Endothelial cell (in vitro differentiated cells): Measurements from ENCODE around the gene SIGLEC1. TPM values are rescaled to one million over a fixed set of nuclear protein-coding genes. Genes with fewer than 3 reads are reported as not detected.

Source experiments
- DNase-seq: peaks from one replicate; pipeline ENCODE4 v3.0.0; 2021; ENCODE audit warnings: low spot score
- H3K27ac Mint-ChIP-seq: one replicate; pipeline ENCODE4 v1.8.0; 2021; ENCODE audit warnings: mixed read lengths, inconsistent platforms; ENCODE audit not compliant: unreplicated experiment
- H3K27me3 Mint-ChIP-seq: one replicate; pipeline ENCODE4 v1.8.0; 2021; ENCODE audit warnings: mild to moderate bottlenecking, moderate library complexity, mixed read lengths, inconsistent platforms; ENCODE audit not compliant: unreplicated experiment
- H3K36me3 Mint-ChIP-seq: one replicate; pipeline ENCODE4 v1.8.0; 2021; ENCODE audit warnings: mild to moderate bottlenecking, low read depth, mixed read lengths, inconsistent platforms; ENCODE audit not compliant: unreplicated experiment
- H3K4me1 Mint-ChIP-seq: one replicate; pipeline ENCODE4 v1.8.0; 2021; ENCODE audit warnings: mild to moderate bottlenecking, mixed read lengths, inconsistent platforms; ENCODE audit not compliant: unreplicated experiment
- H3K4me3 Mint-ChIP-seq: one replicate; pipeline ENCODE4 v1.8.0; 2021; ENCODE audit warnings: mild to moderate bottlenecking, mixed read lengths, inconsistent platforms; ENCODE audit not compliant: unreplicated experiment
- H3K9me3 Mint-ChIP-seq: one replicate; pipeline ENCODE4 v1.8.0; 2021; ENCODE audit warnings: mixed read lengths, inconsistent platforms; ENCODE audit not compliant: unreplicated experiment
- total RNA-seq: library from RNA; stranded (reverse); fragmentation: NEBNext Ultra II Directional; extraction: Animal tissue kit (Norgen Biotek cat#: 25700); gene quantifications from one replicate; pipeline ENCODE4 v1.2.1, GENCODE V29; 2021; ENCODE audit not compliant: unreplicated experiment
- TF ChIP-seq, protein P1 (sequence below): fragments of 200-600 bp; sonication (generic); IDR thresholded peaks from one replicate; pipeline ENCODE4 v1.5.0; 2021; ENCODE audit warnings: antibody characterized with exemption; ENCODE audit not compliant: unreplicated experiment

The SIGLEC1 gene
- total RNA-seq, 1 donor from 2014 or later = not detected

DNA sequence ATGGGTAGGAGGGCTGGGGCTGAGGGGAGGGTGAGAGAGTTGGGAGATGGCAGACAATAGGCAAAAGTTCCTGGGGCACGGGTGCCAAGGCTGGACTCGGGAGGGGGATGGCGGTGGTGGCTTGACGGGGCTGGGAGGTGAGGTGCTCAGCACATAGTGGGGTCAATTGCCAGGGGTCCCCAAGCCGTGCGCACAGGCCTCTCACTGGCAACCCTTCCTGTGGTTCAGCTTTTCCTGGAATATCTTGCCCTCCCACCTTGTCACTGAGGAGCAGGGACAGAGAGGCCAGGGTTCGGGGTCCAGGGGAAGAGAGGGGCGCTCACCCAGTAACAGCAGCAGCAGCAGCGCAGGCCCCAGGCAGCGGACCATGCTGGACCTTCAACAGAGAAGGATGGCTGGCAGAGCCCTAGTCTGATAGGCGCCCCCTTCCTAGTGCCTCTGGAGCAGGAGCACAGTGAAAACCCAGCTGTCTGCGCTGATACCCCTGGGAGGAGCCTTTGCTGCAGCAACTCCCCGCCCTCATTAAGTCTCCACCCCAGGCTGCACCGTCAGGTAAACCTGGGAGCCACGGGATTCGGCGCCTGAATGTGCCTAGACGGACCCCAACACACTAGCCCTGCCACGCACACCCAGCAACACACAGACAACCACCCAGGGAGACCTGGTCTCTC is 49.2 kb downstream of the SIGLEC1 start, which contains the start of gene GFRA4:
Gene GFRA4, minus strand, starts transcription at position 369 of the 671 bp plus-strand sequence. Its CDS starts 0 bp downstream, at position 369.
- Mint-ChIP-seq H3K4me3 (no peak within 1 kb of the TSS), H3K36me3 (peaks cover 4% of the 10 kb centered on the region), H3K27me3 (peaks cover 12% of the 10 kb centered on the region), H3K9me3 (no peaks in the 10 kb centered on the region), H3K4me1 (peaks cover 5% of the 10 kb centered on the region), H3K27ac (no peak within 1 kb of the TSS)
- TF ChIP-seq, protein P1, sequence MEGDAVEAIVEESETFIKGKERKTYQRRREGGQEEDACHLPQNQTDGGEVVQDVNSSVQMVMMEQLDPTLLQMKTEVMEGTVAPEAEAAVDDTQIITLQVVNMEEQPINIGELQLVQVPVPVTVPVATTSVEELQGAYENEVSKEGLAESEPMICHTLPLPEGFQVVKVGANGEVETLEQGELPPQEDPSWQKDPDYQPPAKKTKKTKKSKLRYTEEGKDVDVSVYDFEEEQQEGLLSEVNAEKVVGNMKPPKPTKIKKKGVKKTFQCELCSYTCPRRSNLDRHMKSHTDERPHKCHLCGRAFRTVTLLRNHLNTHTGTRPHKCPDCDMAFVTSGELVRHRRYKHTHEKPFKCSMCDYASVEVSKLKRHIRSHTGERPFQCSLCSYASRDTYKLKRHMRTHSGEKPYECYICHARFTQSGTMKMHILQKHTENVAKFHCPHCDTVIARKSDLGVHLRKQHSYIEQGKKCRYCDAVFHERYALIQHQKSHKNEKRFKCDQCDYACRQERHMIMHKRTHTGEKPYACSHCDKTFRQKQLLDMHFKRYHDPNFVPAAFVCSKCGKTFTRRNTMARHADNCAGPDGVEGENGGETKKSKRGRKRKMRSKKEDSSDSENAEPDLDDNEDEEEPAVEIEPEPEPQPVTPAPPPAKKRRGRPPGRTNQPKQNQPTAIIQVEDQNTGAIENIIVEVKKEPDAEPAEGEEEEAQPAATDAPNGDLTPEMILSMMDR = no peak
- no peak for DNase-seq

Other genes with a start within 250 kb of the SIGLEC1 start
- 37.0 TPM for gene ATRN, start 241.6 kb downstream of the SIGLEC1 start, total RNA-seq
- not detected for gene GFRA4, start 49.2 kb downstream of the SIGLEC1 start, total RNA-seq
- 0.23 TPM for gene ADAM33, start 30.6 kb downstream of the SIGLEC1 start, total RNA-seq
- 12.7 TPM for gene HSPA12B, start 20.1 kb upstream of the SIGLEC1 start, total RNA-seq
- gene ADISSP, start 55.2 kb upstream of the SIGLEC1 start, total RNA-seq = 18.0 TPM
- gene SPEF1, start 68.8 kb upstream of the SIGLEC1 start, total RNA-seq = 0.23 TPM
- 57.9 TPM for gene CENPB, start 74.1 kb upstream of the SIGLEC1 start, total RNA-seq
- 10.4 TPM for gene CDC25B, start 83.7 kb upstream of the SIGLEC1 start, total RNA-seq
- 9.9 TPM for gene AP5S1, start 107.9 kb upstream of the SIGLEC1 start, total RNA-seq
- 111 TPM for gene MAVS, start 134.2 kb upstream of the SIGLEC1 start, total RNA-seq
- gene PANK2, start 176.8 kb upstream of the SIGLEC1 start, total RNA-seq = 53.7 TPM